SHP77 treated with DMSO at 0.1 percent for 48 hours (cell line): ENCODE measurements around the gene TEP1.
A peak's percentile ranks its signal among the peaks of the same experiment; 100 is the strongest.
"Not testable (repeated sequence)": the region's sequence is repeated elsewhere in the genome, so short reads cannot be mapped to it uniquely, and the experiment has no call there.

Source experiments
- DNase-seq: peaks from one replicate; lab custom pipeline; 2025; lab: John Stamatoyannopoulos, UW

TEP1 gene

GRCh38 chr14:20412876-20413743 is at the start of gene TEP1:
Gene TEP1 (minus strand): TSS chr14:20413501. CDS start chr14:20408439, 5,062 bp downstream.
- DNase-seq: peak; percentile 74

- peak; percentile 100 for DNase-seq
Observed at GRCh38 chr14:20461225-20462141, 48.2 kb upstream of the TEP1 start, which contains the start of gene PIP4P1. Gene PIP4P1 (minus strand): TSS chr14:20461434. CDS start chr14:20461325, 109 bp downstream.

- DNase-seq: no peak
Observed at GRCh38 chr14:20460458-20461224, 47.3 kb upstream of the TEP1 start.

GRCh38 chr14:20458031-20458789 is 44.9 kb upstream of the TEP1 start:
- DNase-seq: no peak

GRCh38 chr14:20456971-20457370 is 43.7 kb upstream of the TEP1 start:
- no peak for DNase-seq

- DNase-seq: no peak
Observed at GRCh38 chr14:20455355-20456300, 42.3 kb upstream of the TEP1 start.

GRCh38 chr14:20454516-20455354 is 41.4 kb upstream of the TEP1 start, which contains the start of the genes APEX1 and OSGEP:
Gene APEX1 (plus strand): TSS chr14:20455226. CDS start chr14:20455646, 420 bp downstream.
Gene OSGEP (minus strand): TSS chr14:20454812. CDS start chr14:20454683, 129 bp downstream.
- DNase-seq: peak; percentile 99

GRCh38 chr14:20452831-20453230 is 39.5 kb upstream of the TEP1 start:
- DNase-seq: not testable (repeated sequence)

GRCh38 chr14:20446889-20447288 is 33.6 kb upstream of the TEP1 start:
- DNase-seq: no peak

- not testable (repeated sequence) for DNase-seq
Observed at GRCh38 chr14:20443650-20444049, 30.3 kb upstream of the TEP1 start.

GRCh38 chr14:20441461-20441860 is 28.2 kb upstream of the TEP1 start:
- DNase-seq: no peak

- DNase-seq: no peak
Observed at GRCh38 chr14:20440882-20441281, 27.6 kb upstream of the TEP1 start.

GRCh38 chr14:20440465-20440864 is 27.2 kb upstream of the TEP1 start:
- no peak for DNase-seq

GRCh38 chr14:20438664-20439063 is 25.4 kb upstream of the TEP1 start:
- DNase-seq: no peak

- no peak for DNase-seq
Observed at GRCh38 chr14:20436363-20436755, 23.1 kb upstream of the TEP1 start.

- DNase-seq: no peak
Observed at GRCh38 chr14:20435582-20436362, 22.5 kb upstream of the TEP1 start, which contains the start of gene KLHL33. Gene KLHL33 (minus strand): TSS chr14:20436166. CDS start chr14:20435811, 355 bp downstream.

- DNase-seq: peak; percentile 50
Observed at GRCh38 chr14:20434701-20435581, 21.6 kb upstream of the TEP1 start.
